Panc1 (cell line): ENCODE results near the gene NHP2. TPM values are rescaled to one million over a fixed set of nuclear protein-coding genes. Genes with fewer than 3 reads are reported as not detected.
A peak's percentile ranks its signal among the peaks of the same experiment; 100 is the strongest.
"Not testable (repeated sequence)": the region's sequence is repeated elsewhere in the genome, so short reads cannot be mapped to it uniquely, and the experiment has no call there.

Experiments
- ATAC-seq: fragments of 200-7000 bp; cut with Tn5 transposase; 2 replicates; pipeline ENCODE4 v1.9.1; 2020; ENCODE audit warnings: mild to moderate bottlenecking, moderate library complexity
- BruUV-seq: library from RNA; stranded (reverse); fragments of 400-500 nt; replicated peaks from 2 replicates; lab custom pipeline; 2021; lab: Mats Ljungman, UMichigan
- CTCF ChIA-PET: fragments of 300-600 bp; sonication (Branson Sonifier 250); formaldehyde crosslinking; loops from one replicate; lab custom pipeline; 2022; ENCODE audit warnings: antibody characterized with exemption; lab: Charles Lee
- POLR2A ChIA-PET: fragments of 300-600 bp; sonication (Branson Sonifier 250); formaldehyde crosslinking; loops from one replicate; lab custom pipeline; 2022; ENCODE audit warnings: antibody characterized with exemption; lab: Charles Lee
- DNase-seq: peaks from one replicate; pipeline ENCODE4 v3.0.0-alpha.2; 2010; ENCODE audit warnings: low read depth, low spot score
- H3K27ac ChIP-seq: 2 replicates; pipeline ENCODE4 v1.5.1; 2011; ENCODE audit warnings: mild to moderate bottlenecking, low read length, inconsistent platforms
- H3K27me3 ChIP-seq: fragments of 200-500 bp; sonication (Bioruptor generic); 2 replicates; pipeline ENCODE4 v1.6.0; 2014; ENCODE audit warnings: low read length, inconsistent platforms; ENCODE audit not compliant: control insufficient read depth, insufficient read depth
- H3K36me3 ChIP-seq: fragments of 200-500 bp; sonication (Bioruptor generic); 2 replicates; pipeline ENCODE4 v1.5.1; 2014; ENCODE audit warnings: inconsistent platforms, mild to moderate bottlenecking, low read length, moderate library complexity; ENCODE audit not compliant: control insufficient read depth, insufficient read depth
- H3K4me1 ChIP-seq: 2 replicates; pipeline ENCODE4 v1.5.1; 2011; ENCODE audit warnings: inconsistent platforms, mild to moderate bottlenecking, low read length, moderate library complexity; ENCODE audit not compliant: control insufficient read depth, insufficient read depth
- H3K4me3 ChIP-seq, 2 experiments: 2 replicates each; pipeline ENCODE4 v1.5.1; 2011 to 2012; ENCODE audit warnings: low read depth in 2 of 2, low read length in 2 of 2, mild to moderate bottlenecking in 2 of 2, inconsistent platforms in 1 of 2, moderate library complexity in 1 of 2
- H3K9me3 ChIP-seq: fragments of 200-500 bp; sonication (Bioruptor generic); 2 replicates; pipeline ENCODE4 v1.5.1; 2014; ENCODE audit warnings: low read depth, mild to moderate bottlenecking, inconsistent platforms, low read length, moderate library complexity; ENCODE audit not compliant: control insufficient read depth, insufficient read depth
- POLR2AphosphoS5 ChIP-seq: IDR thresholded peaks from 2 replicates; pipeline ENCODE4 v1.6.1; 2012; ENCODE audit warnings: mild to moderate bottlenecking, low read depth, low read length, moderate library complexity
- SIN3A ChIP-seq: IDR thresholded peaks from 2 replicates; pipeline ENCODE4 v1.6.1; 2012; ENCODE audit warnings: low read depth, mild to moderate bottlenecking, low read length, moderate library complexity, borderline replicate concordance; ENCODE audit not compliant: insufficient read depth
- TCF7L2 ChIP-seq: IDR thresholded peaks from 2 replicates; pipeline ENCODE4 v1.6.1; 2011; ENCODE audit warnings: mild to moderate bottlenecking, low read depth, low read length, inconsistent platforms
- in situ Hi-C: cut with HindIII; loops from 2 replicates; pipeline ENCODE4 v1.10.0; 2016; ENCODE audit warnings: low sequenced_read_pairs, low pct_unique_long_range_greater_than_20kb
- intact Hi-C: fragments of 100-400 bp; cut with micrococcal nuclease; formaldehyde crosslinking; loops from one replicate; pipeline ENCODE4 v1.10.0; 2022; ENCODE audit not compliant: unreplicated experiment
- total RNA-seq: library from RNA; stranded (reverse); gene quantifications from one replicate; pipeline ENCODE4 v1.2.1, GENCODE V29; 2021; ENCODE audit not compliant: unreplicated experiment
- TF ChIP-seq, protein P1 (sequence below), 2 experiments: IDR thresholded peaks; 2 replicates each; pipeline ENCODE4 v1.6.1; 2011 to 2012; ENCODE audit warnings: low read depth in 2 of 2, control low read depth in 1 of 2, low read length in 1 of 2, mild to moderate bottlenecking in 1 of 2, moderate library complexity in 1 of 2; ENCODE audit not compliant: insufficient read depth in 1 of 2
- TF ChIP-seq, protein P2 (sequence below): fragments of 450-650 bp; IDR thresholded peaks from 2 replicates; pipeline ENCODE4 v1.5.1; 2017; ENCODE audit warnings: mild to moderate bottlenecking

The NHP2 gene
- total RNA-seq, 1 experiment from 2014 or later = 239 TPM

DNA sequence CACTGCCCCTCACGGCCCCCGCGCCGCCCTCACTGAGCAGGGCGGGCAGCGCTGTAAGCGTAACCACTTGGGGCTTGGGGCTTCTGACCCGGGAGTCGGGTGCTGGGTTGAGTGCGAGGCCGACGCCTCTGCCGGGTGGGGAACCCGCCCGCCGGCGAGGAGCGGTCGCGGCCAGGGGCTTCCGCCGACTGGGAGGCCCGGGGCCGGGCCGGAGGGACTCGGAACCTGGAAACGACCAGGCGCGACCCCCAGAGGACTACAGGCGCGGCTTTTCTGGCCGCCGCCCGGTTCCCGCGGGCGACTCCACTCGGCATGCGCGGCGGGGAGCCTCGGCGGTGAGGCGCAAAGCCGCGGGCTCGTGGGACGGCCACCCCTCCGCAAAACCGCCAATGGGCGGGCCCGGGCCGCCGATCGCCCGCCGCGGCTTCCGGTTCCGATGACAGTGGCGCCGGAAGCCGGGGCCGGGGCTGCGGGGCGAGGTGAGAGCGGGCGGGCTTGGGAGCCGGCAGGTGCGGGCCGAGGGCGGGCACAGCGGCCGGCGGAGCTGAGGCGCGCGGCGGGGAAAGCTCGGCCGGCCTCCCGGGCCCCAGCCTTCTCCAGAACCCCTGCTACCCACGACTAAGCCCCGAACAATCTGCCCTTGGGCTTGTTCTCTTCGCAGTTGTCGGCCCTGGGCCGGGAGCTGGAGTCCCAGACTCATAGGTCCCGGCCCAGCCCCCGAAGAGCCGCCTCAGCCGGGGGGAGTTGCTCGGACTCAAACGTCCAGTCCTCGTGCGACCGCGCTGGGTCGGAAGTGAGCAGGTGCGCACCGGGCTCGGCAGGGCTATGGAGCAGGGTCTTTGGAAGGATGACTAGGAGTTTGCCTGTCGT lies 22.9 kb downstream of the NHP2 start, which contains the start of gene RMND5B:
TSS of gene RMND5B (plus strand) at position 439 of the 870 bp plus-strand sequence. CDS start 7,106 bp downstream, outside the sequence.
- intact Hi-C loops = no loop called here
- H3K36me3 ChIP-seq = no peaks in the 10 kb centered on the region; the same call in 1 of the 2 replicates
- peak within 1 kb of the TSS; percentile 66 to 84 for H3K4me3 ChIP-seq
- H3K9me3 ChIP-seq = no peaks in the 10 kb centered on the region
- H3K4me1 ChIP-seq = no peaks in the 10 kb centered on the region; the same call in none of the 2 replicates
- POLR2A ChIA-PET = interaction anchor here (0.6 kb wide), 1 partner anchor 31 kb away, joined by 7 read pairs; no protein-coding TSS in a partner anchor
- BruUV-seq = no TSS peak
- ATAC-seq (peak; percentile 96), DNase-seq (no peak)
- in situ Hi-C loops = no loop called here
- peak; percentile 75 for TF ChIP-seq POLR2AphosphoS5
- TF ChIP-seq SIN3A = peak; percentile 70; the same call in 1 of the 2 replicates
- TF ChIP-seq, protein P1, sequence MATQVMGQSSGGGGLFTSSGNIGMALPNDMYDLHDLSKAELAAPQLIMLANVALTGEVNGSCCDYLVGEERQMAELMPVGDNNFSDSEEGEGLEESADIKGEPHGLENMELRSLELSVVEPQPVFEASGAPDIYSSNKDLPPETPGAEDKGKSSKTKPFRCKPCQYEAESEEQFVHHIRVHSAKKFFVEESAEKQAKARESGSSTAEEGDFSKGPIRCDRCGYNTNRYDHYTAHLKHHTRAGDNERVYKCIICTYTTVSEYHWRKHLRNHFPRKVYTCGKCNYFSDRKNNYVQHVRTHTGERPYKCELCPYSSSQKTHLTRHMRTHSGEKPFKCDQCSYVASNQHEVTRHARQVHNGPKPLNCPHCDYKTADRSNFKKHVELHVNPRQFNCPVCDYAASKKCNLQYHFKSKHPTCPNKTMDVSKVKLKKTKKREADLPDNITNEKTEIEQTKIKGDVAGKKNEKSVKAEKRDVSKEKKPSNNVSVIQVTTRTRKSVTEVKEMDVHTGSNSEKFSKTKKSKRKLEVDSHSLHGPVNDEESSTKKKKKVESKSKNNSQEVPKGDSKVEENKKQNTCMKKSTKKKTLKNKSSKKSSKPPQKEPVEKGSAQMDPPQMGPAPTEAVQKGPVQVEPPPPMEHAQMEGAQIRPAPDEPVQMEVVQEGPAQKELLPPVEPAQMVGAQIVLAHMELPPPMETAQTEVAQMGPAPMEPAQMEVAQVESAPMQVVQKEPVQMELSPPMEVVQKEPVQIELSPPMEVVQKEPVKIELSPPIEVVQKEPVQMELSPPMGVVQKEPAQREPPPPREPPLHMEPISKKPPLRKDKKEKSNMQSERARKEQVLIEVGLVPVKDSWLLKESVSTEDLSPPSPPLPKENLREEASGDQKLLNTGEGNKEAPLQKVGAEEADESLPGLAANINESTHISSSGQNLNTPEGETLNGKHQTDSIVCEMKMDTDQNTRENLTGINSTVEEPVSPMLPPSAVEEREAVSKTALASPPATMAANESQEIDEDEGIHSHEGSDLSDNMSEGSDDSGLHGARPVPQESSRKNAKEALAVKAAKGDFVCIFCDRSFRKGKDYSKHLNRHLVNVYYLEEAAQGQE (IDR thresholded peaks at IDR 0.05; ENCODE audit: insufficient read depth in 1 of 2, low read depth in 2 of 2, low read length in 1 of 2) = no peak
- TF ChIP-seq TCF7L2 = peak; percentile 53; the same call in 1 of the 2 replicates
- TF ChIP-seq, protein P2, sequence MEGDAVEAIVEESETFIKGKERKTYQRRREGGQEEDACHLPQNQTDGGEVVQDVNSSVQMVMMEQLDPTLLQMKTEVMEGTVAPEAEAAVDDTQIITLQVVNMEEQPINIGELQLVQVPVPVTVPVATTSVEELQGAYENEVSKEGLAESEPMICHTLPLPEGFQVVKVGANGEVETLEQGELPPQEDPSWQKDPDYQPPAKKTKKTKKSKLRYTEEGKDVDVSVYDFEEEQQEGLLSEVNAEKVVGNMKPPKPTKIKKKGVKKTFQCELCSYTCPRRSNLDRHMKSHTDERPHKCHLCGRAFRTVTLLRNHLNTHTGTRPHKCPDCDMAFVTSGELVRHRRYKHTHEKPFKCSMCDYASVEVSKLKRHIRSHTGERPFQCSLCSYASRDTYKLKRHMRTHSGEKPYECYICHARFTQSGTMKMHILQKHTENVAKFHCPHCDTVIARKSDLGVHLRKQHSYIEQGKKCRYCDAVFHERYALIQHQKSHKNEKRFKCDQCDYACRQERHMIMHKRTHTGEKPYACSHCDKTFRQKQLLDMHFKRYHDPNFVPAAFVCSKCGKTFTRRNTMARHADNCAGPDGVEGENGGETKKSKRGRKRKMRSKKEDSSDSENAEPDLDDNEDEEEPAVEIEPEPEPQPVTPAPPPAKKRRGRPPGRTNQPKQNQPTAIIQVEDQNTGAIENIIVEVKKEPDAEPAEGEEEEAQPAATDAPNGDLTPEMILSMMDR = no peak
- H3K27me3 ChIP-seq = no peaks in the 10 kb centered on the region
- CTCF ChIA-PET = interaction anchor here (0.6 kb wide), 1 partner anchor 53 kb away, joined by 3 read pairs; no protein-coding TSS in a partner anchor
- peak within 1 kb of the TSS; percentile 91 for H3K27ac ChIP-seq

DNA sequence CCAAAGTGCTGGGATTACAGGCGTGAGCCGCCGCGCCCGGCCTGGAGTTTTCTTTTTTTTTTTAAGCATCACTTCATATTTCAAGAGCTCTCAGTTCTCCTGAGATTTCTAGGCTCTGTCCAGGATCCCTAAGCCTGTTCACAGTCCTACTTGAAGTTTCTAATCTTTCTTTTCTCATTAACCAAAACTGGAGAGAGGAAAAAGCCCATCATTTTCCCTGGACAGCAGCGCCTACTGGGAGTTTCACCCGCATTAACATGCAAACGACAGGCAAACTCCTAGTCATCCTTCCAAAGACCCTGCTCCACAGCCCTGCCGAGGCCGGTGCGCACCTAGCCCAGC lies 23.5 kb downstream of the NHP2 start:
- DNase-seq, H3K27me3 ChIP-seq, in situ Hi-C loops, H3K36me3 ChIP-seq, H3K4me1 ChIP-seq, ATAC-seq, intact Hi-C loops, H3K9me3 ChIP-seq: not testable (repeated sequence)
- Histone ChIP-seq H3K4me3 (peak overlapping the region; percentile 66 to 84), H3K27ac (peak overlapping the region; percentile 91)
- CTCF ChIA-PET = interaction anchor here (0.6 kb wide), 1 partner anchor 52 kb away, joined by 3 read pairs; no protein-coding TSS in a partner anchor
- BruUV-seq = TSS peak; percentile 88
- POLR2A ChIA-PET = interaction anchor here (0.6 kb wide), 1 partner anchor 30 kb away, joined by 7 read pairs; no protein-coding TSS in a partner anchor
